H9 (cell line): ENCODE data around the gene BCAR3. TPM values are rescaled to one million over a fixed set of nuclear protein-coding genes. Genes with fewer than 3 reads are reported as not detected.

ENCODE experiments used
- DNase-seq: peaks from one replicate; pipeline ENCODE4 v3.0.0-alpha.2; 2017
- H2AFZ ChIP-seq: one replicate; pipeline ENCODE4 v1.6.1; 2013; ENCODE audit warnings: mild to moderate bottlenecking, low read length, control low read depth, moderate library complexity
- H2AK5ac ChIP-seq: 2 replicates; pipeline ENCODE4 v1.6.1; 2013; ENCODE audit warnings: low read length, control low read depth, mixed read lengths; ENCODE audit not compliant: insufficient read length
- H2BK120ac ChIP-seq: one replicate; pipeline ENCODE4 v1.6.1; 2013; ENCODE audit warnings: low read depth, mild to moderate bottlenecking, low read length, control low read depth, inconsistent platforms; ENCODE audit not compliant: poor library complexity, severe bottlenecking
- H2BK12ac ChIP-seq: 2 replicates; pipeline ENCODE4 v1.6.1; 2013; ENCODE audit warnings: low read length, control low read depth, mixed read lengths, low read depth; ENCODE audit not compliant: insufficient read length
- H2BK15ac ChIP-seq: 2 replicates; pipeline ENCODE4 v1.6.1; 2013; ENCODE audit warnings: low read depth, low read length, control low read depth
- H2BK20ac ChIP-seq: one replicate; pipeline ENCODE4 v1.6.1; 2013; ENCODE audit warnings: low read depth, mild to moderate bottlenecking, low read length, control low read depth, inconsistent platforms; ENCODE audit not compliant: poor library complexity, severe bottlenecking
- H2BK5ac ChIP-seq: 2 replicates; pipeline ENCODE4 v1.6.1; 2013; ENCODE audit warnings: low read length, control low read depth, mixed read lengths; ENCODE audit not compliant: insufficient read length
- H3K14ac ChIP-seq: 2 replicates; pipeline ENCODE4 v1.6.1; 2013; ENCODE audit warnings: low read length, control low read depth; ENCODE audit not compliant: insufficient read depth
- H3K18ac ChIP-seq: 2 replicates; pipeline ENCODE4 v1.6.1; 2013; ENCODE audit warnings: low read depth, mild to moderate bottlenecking, mixed read lengths, low read length, control low read depth; ENCODE audit not compliant: insufficient read length
- H3K23ac ChIP-seq: 2 replicates; pipeline ENCODE4 v1.6.1; 2013; ENCODE audit warnings: low read length, control low read depth, mixed read lengths, low read depth; ENCODE audit not compliant: insufficient read length
- H3K23me2 ChIP-seq: 2 replicates; pipeline ENCODE4 v1.6.1; 2013; ENCODE audit warnings: low read depth, mild to moderate bottlenecking, mixed read lengths, low read length, control low read depth; ENCODE audit not compliant: insufficient read length, poor library complexity, severe bottlenecking
- H3K27ac ChIP-seq: 2 replicates; pipeline ENCODE4 v1.5.1; 2013; ENCODE audit warnings: low read length, control low read depth, mixed read lengths, low read depth; ENCODE audit not compliant: insufficient read length
- H3K27me3 ChIP-seq: 2 replicates; pipeline ENCODE4 v1.6.1; 2013; ENCODE audit warnings: low read length, control low read depth, inconsistent platforms; ENCODE audit not compliant: insufficient read depth
- H3K4ac ChIP-seq: 2 replicates; pipeline ENCODE4 v1.6.1; 2013; ENCODE audit warnings: low read depth, mild to moderate bottlenecking, control low read depth, inconsistent platforms, low read length, moderate library complexity
- H3K4me1 ChIP-seq: 2 replicates; pipeline ENCODE4 v1.6.1; 2013; ENCODE audit warnings: low read length, control low read depth, inconsistent platforms; ENCODE audit not compliant: insufficient read depth
- H3K4me2 ChIP-seq: 2 replicates; pipeline ENCODE4 v1.6.1; 2013; ENCODE audit warnings: low read length, control low read depth, mixed read lengths; ENCODE audit not compliant: insufficient read length, insufficient read depth
- H3K56ac ChIP-seq: 2 replicates; pipeline ENCODE4 v1.6.1; 2013; ENCODE audit warnings: low read depth, mild to moderate bottlenecking, mixed read lengths, low read length, control low read depth; ENCODE audit not compliant: insufficient read length
- H3K79me1 ChIP-seq: 2 replicates; pipeline ENCODE4 v1.6.1; 2013; ENCODE audit warnings: low read depth, mild to moderate bottlenecking, moderate library complexity, low read length, control low read depth, inconsistent platforms; ENCODE audit not compliant: insufficient read depth, poor library complexity, severe bottlenecking
- H3K79me2 ChIP-seq: 2 replicates; pipeline ENCODE4 v1.6.1; 2013; ENCODE audit warnings: low read length, control low read depth, inconsistent platforms; ENCODE audit not compliant: insufficient read depth
- H3K9ac ChIP-seq: 2 replicates; pipeline ENCODE4 v1.6.1; 2013; ENCODE audit warnings: low read length, control low read depth, mixed read lengths; ENCODE audit not compliant: insufficient read length; ENCODE audit errors: extremely low read depth
- H3K9me3 ChIP-seq: one replicate; pipeline ENCODE4 v1.6.1; 2013; ENCODE audit warnings: low read depth, low read length, inconsistent platforms; ENCODE audit not compliant: control insufficient read depth
- H3T11ph ChIP-seq: one replicate; pipeline ENCODE4 v1.6.1; 2013; ENCODE audit warnings: mild to moderate bottlenecking, low read length, control low read depth, inconsistent platforms
- H4K20me1 ChIP-seq: one replicate; pipeline ENCODE4 v1.6.1; 2013; ENCODE audit not compliant: control insufficient read depth, insufficient read length, insufficient read depth
- H4K5ac ChIP-seq: 2 replicates; pipeline ENCODE4 v1.6.1; 2013; ENCODE audit warnings: low read depth, mild to moderate bottlenecking, mixed read lengths, low read length, control low read depth; ENCODE audit not compliant: insufficient read length
- H4K8ac ChIP-seq: replicated peaks from 2 replicates; pipeline ENCODE4 v1.6.1; 2013; ENCODE audit warnings: low read length, control low read depth, mixed read lengths, low read depth; ENCODE audit not compliant: insufficient read length
- H4K91ac ChIP-seq: 2 replicates; pipeline ENCODE4 v1.6.1; 2013; ENCODE audit warnings: low read depth, mild to moderate bottlenecking, moderate library complexity, mixed read lengths, low read length, control low read depth; ENCODE audit not compliant: insufficient read length
- H3K27ac Mint-ChIP-seq, 3 experiments: 2 replicates in 2 of 3; 3 replicates in 1 of 3; pipeline ENCODE4 v1.8.0; 2020 to 2021; ENCODE audit warnings: mixed read lengths in 3 of 3, mild to moderate bottlenecking in 1 of 3, moderate library complexity in 1 of 3
- H3K27me3 Mint-ChIP-seq: 2 replicates; pipeline ENCODE4 v1.8.0; 2021; ENCODE audit warnings: low read depth, mild to moderate bottlenecking, moderate library complexity, mixed read lengths
- H3K36me3 Mint-ChIP-seq, 3 experiments: 2 replicates in 2 of 3; 3 replicates in 1 of 3; pipeline ENCODE4 v1.8.0; 2020 to 2021; ENCODE audit warnings: low read depth in 3 of 3, mixed read lengths in 3 of 3; ENCODE audit not compliant: insufficient read depth in 1 of 3
- H3K4me1 Mint-ChIP-seq, 2 experiments: 2 replicates each; pipeline ENCODE4 v1.8.0; 2020; ENCODE audit warnings: mixed read lengths in 2 of 2
- H3K4me3 Mint-ChIP-seq, 2 experiments: 2 replicates in 1 of 2; 3 replicates in 1 of 2; pipeline ENCODE4 v1.8.0; 2020 to 2021; ENCODE audit warnings: mild to moderate bottlenecking in 2 of 2, mixed read lengths in 2 of 2, moderate library complexity in 1 of 2
- H3K9me3 Mint-ChIP-seq, 2 experiments: 2 replicates in 1 of 2; 3 replicates in 1 of 2; pipeline ENCODE4 v1.8.0; 2020; ENCODE audit warnings: mild to moderate bottlenecking in 2 of 2, mixed read lengths in 2 of 2, moderate library complexity in 1 of 2
- CTCF ChIP-seq: fragments of 200-600 bp; sonication (generic); conservative IDR thresholded peaks from 3 replicates; pipeline ENCODE4 v1.8.0; 2021; ENCODE audit warnings: antibody characterized with exemption, mild to moderate bottlenecking
- WGBS: extraction: QIAGEN DNeasy Blood & Tissue Kit; methylation state at CpG from one replicate; pipeline ENCODE4 v1.1.7; 2013; ENCODE audit warnings: missing lambda C conversion rate, low lambda C conversion rate, mixed read lengths; ENCODE audit not compliant: insufficient read length; ENCODE audit errors: extremely low coverage; 5-methylcytosine and 5-hydroxymethylcytosine counted together
- total RNA-seq: library from RNA; stranded (reverse); gene quantifications from 2 replicates; pipeline ENCODE4 v1.2.1, GENCODE V29; 2021

The BCAR3 gene
- total RNA-seq, 1 experiment from 2014 or later = 4.9 TPM

GRCh38 chr1:93695411-93696005 is 13.9 kb upstream of the BCAR3 start:
- WGBS = no CpG with 5 or more reads among the region's 2 CpGs
- H2AFZ ChIP-seq = no peak overlapping the region

More at GRCh38 chr1:93695411-93696005, 13.9 kb upstream of the BCAR3 start:
- no peaks in the 10 kb centered on the region for H3K9me3 Mint-ChIP-seq
- H2BK15ac ChIP-seq = no peak overlapping the region
- H3K4ac ChIP-seq = no peak overlapping the region
- H3K56ac ChIP-seq = no peak overlapping the region
- H3K23ac ChIP-seq = no peak overlapping the region
- peaks cover 1% of the 10 kb centered on the region; the same call in 1 of the 2 replicates for H3K27me3 Mint-ChIP-seq
- no peak overlapping the region for H3K9ac ChIP-seq
- no peak overlapping the region for H3K27ac Mint-ChIP-seq
- no peak overlapping the region for H3K4me2 ChIP-seq
- H3K14ac ChIP-seq = no peak overlapping the region
- DNase-seq = no peak
- H3K4me1 ChIP-seq = no peaks in the 10 kb centered on the region
- H3K79me1 ChIP-seq = no peaks in the 10 kb centered on the region
- H2BK5ac ChIP-seq = no peak overlapping the region
- H4K20me1 ChIP-seq = no peaks in the 10 kb centered on the region
- no peak overlapping the region for H3K27ac ChIP-seq
- no peak overlapping the region for H4K91ac ChIP-seq
- no peak overlapping the region for H2BK20ac ChIP-seq
- H2BK12ac ChIP-seq = no peak overlapping the region
- no peak overlapping the region for H4K8ac ChIP-seq
- no peak overlapping the region for H4K5ac ChIP-seq
- no peak for TF ChIP-seq CTCF
- H3K4me1 Mint-ChIP-seq = peaks cover 15 to 17% of the 10 kb centered on the region in 2 experiments
- H3K36me3 Mint-ChIP-seq = no peaks in the 10 kb centered on the region
- no peaks in the 10 kb centered on the region for H3K9me3 ChIP-seq
- no peak overlapping the region for H3K4me3 Mint-ChIP-seq
- no peak overlapping the region for H3K18ac ChIP-seq
- H2BK120ac ChIP-seq = no peak overlapping the region
- H2AK5ac ChIP-seq = no peak overlapping the region
- H3K23me2 ChIP-seq = no peaks in the 10 kb centered on the region
- no peak overlapping the region for H3T11ph ChIP-seq
- H3K79me2 ChIP-seq = no peaks in the 10 kb centered on the region
- no peaks in the 10 kb centered on the region for H3K27me3 ChIP-seq
